Activated gamma-delta T cell (primary cell): ENCODE data around the gene PXYLP1.

Experiments used
- DNase-seq: peaks from one replicate; lab custom pipeline; 2025; lab: John Stamatoyannopoulos, UW

Gene PXYLP1

DNA sequence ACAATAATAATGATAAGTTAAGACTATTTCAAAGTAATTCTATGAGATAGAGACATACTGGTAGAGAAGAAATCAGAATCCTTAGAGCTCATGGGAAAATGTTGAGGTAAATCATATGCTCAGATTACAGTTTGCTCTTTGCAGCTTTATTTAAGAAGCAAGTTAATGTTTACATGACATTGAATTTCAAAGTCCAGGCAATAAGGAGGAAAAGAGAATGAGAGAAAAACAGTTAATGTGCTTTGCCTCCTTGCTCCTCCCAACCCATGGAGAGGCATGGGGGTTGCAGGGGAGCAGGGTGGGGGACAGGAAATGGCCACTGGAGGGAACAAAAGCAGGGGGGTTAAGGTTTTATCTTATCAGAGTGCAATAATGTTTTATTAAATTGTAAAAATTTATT lies 94.5 kb downstream of the PXYLP1 start:
- DNase-seq: no peak

DNA sequence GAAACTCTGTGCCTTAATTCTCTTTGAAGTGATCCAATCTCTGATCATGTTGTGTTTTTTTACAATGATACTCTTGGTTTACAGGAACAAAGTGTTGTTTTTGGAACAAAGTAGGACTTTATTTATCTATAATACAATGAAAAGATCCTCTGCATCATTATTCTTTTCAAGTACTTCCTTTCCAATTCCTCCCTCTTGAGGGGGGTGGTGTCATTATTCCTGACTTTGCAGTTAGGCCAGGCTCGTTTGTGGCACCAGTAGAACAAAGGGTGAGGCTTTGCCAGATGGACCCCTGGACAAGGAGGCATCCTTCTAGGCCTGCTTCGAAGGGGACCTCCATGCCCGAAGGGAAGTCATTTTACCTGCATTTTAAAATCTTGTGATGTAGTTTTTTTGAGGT lies 95.0 kb downstream of the PXYLP1 start:
- no peak for DNase-seq

DNA sequence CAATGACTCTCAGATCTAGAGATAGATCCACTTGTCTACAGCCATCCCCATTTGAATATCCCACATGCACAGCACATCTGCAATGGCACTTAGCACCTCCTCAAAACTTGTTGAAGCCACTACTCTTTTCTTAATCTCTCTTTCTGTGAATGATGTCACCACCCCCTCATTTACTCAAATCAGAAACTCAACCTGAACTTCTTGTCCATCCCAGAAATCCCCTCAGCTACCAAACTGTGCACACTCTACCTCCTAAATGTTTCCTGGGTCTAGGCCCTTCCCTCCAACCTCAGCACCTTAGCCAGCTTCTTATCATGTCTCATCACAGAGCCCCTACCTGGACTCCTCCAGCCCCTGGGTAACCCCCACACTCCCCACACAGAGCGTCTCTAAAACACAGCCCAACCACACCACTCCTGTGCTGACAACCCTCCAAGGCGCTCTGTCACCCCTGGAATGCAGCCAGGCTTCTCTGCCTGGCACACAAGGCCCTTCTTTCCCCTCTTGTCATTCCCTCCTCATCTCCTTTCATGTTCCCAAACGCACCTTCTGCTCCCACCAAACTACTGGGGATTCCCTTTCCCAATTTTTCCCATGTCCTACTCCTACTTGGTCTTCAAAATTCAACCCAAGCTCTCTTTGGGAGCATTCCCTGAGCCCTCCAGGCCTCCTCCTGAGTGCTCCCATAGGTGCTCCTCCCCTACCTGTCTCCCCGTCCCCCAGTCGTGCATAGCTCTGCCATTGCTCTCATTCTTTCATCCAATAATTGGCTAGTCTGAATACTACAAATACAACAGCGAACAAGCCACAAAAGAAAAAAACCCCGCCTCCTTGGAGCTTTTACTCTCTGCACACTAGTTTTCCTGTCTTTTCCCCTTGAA lies 96.9 kb downstream of the PXYLP1 start:
- DNase-seq: no peak

DNA sequence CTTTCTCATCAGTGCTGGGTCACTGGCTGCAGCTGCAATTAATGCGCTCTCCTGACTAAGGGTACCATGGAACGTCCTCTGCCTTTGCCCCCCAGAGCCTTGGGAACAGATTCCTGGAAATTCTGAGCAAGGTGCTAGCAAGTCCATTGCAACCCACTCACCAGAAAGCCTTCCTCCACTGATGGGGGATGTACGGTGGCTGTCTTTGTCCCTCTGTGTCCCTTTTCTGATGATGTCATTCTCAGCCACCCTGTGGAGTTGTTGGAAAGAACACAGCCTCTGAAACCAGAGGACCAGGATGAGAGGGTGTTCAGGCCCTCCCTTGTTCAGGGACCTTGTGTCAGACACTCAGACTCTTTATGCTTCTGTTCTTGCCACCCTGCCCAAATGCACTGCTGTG lies 98.6 kb downstream of the PXYLP1 start:
- DNase-seq: no peak

DNA sequence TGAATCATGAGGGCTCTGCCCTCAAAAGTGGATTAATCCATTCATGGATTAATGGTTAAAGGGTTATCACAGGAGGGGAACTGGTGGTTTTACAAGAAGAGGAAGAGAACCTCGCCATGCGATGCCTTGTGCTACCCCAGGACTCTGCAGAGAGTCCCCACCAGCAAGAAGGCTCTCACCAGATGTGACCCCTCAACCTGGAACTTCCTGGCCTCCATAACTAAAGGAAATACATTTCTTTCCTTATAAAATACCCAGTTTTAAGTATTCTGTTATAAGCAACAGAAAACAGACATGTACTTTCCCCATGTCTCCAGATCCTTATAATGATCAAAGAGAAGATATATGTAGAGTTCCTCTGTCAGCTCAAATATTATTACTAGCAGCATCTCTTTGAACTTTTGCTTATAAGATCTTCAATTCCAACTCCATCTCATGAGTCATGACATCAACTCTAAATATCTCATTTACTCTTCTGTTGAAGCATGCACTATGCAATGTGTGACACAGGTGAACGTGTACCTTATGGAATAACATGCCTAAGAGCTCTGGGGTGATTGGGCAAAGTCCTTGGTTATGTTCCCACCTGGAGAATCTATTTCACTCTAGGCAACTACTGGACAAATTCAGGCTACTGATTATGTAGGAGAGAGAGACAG lies 99.2 kb downstream of the PXYLP1 start:
- DNase-seq: no peak

DNA sequence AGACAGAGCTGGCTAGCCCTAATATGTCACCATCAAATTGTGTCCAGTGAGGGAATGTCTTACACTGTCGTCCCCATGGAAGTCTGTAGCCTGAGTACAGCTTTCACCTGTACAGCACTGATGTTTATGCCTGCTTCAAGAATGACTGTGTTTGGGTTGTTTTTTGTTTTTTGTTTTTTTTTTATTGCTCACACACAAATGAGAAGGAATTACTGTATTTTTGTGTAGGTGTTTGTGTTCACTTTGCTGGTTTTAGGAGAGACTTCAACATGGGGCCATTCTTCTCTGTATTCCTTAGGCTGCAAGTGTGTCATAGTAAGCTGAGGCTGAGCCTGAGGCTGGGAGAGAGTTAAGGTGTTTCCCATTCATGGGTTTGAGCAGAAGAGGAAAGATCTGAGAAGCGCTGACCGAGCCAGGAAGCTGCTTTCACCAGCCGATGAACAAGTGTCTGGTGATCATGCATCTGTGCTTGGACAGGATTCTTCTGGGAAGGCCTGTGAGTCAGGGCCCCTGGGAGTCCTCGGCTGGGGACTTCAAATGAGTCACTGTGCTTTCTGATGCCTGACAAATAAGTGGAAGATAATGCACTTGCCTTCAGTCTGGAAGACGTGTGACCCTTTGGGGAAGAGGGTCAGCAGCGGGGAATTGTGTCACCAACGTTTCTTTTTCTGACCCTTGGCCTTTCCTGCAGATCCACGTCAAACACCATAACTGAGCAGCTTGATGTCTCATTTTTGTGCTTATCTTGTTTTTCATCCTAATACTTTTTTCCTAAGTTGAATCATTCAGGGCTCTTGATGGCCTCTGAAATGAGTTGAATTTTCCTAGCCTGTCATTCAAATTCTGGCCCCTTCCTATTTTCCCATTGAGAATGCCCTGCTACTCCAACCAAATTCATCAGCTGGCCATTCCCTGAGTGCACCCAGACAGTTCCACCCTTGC lies 100.0 kb downstream of the PXYLP1 start:
- DNase-seq: no peak

DNA sequence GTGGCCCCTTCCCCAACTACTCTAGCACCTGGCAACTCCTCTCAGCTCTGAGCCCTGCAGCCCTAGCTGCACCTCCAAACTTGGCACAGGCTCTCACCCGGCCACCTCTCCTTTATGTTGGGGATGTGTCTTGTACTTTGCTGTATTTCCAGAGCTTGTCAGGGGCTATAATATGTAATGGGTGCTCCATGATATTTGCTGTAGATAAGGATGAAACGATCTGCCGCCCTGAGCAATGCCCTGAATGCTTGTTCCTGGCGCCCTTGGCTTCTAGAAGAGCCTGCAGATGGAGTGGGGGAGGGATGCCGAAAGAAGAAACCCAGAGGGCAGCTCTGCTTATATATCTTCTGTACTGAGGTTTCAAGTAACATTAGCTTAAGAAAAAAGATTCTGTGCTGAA lies 100.8 kb downstream of the PXYLP1 start:
- DNase-seq: no peak

DNA sequence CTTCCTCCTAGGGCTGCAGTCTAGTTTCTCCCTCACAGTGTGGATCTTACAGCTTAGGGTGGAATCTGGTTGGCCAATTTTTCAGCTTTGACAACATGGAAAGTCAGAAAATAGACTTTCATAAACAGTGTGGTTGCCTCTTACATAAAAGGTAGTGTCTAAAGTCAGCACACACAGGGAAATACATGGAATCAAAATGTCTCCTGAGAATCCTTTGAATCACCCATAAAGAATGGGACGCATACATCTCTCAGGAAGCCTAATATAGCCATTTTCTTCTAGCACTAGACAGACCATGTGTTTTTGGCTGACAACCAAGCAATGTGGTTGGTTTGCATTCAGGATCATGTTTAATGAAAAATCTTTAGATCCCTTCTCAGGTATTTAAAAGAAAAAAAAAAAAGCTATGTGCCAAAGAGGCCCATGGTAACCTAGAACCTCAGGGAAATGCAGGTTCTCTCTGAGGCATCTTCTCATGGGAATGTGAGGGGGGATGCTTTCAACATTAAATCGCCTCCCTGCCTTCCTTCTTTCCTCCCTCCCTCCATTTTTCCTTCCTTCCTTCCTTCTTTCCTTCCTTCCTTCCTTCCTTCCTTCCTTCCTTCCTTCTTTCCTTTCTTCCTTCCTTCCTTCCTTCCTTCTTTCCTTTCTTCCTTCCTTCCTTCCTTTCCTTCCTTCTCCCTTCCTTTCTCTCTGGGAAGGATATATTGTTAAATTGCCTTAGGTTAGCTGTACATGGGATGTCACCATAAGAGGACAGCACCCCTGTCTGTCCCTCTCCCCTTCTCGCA lies 102.4 kb downstream of the PXYLP1 start:
- DNase-seq: no peak

DNA sequence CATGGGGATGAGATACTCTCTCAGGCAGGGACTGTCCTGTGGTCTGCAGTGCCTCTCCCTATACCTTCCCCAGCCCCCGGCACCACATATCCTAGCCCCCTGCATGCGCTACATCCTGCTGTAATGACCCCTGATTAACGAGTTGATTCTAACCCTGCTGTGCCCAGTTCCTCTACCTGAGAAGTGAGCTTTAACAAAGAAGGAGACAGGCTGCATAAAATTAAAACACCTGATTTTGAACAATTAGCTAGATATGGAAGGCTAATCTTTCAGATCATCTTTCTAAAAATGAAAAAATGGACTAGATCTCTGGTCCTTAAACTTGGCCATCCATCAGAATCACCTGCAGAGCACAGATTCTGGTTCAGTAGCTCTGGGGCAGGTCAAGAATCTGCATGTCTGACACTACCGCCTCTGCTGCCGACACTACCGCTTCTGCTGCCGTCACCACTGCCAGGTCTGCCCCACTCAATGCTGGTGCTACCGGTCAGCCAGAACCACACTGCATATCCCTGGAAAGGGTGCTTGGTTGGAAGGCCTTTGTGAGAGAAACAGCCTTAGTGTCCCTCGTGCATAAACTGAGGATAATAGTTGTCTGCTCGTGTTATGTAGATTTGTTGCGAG lies 103.1 kb downstream of the PXYLP1 start:
- no peak for DNase-seq

DNA sequence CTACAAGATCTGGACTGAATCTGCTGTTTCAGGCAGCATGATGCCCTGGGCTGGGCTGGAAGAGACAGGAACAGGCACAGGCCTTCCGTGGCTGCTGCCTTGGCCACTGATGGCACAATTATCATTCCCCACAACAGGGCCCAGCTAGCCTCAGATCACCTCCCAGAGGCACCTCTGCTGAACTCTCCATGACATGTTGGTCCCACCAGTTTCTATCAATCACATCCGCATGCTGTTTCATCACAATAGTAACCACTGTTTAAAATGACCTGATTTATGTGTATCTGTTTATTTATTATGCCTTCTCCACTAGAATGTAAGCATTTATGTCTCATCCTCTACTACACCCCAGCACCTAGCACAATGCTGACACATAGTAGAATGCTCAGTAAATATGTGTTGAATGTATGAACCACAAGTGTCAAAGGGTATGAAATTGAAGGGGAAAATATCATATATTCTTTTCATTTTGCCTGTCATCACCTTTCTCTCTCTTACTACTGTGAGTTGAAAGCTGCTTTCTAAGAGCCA lies 104.0 kb downstream of the PXYLP1 start:
- DNase-seq: no peak

DNA sequence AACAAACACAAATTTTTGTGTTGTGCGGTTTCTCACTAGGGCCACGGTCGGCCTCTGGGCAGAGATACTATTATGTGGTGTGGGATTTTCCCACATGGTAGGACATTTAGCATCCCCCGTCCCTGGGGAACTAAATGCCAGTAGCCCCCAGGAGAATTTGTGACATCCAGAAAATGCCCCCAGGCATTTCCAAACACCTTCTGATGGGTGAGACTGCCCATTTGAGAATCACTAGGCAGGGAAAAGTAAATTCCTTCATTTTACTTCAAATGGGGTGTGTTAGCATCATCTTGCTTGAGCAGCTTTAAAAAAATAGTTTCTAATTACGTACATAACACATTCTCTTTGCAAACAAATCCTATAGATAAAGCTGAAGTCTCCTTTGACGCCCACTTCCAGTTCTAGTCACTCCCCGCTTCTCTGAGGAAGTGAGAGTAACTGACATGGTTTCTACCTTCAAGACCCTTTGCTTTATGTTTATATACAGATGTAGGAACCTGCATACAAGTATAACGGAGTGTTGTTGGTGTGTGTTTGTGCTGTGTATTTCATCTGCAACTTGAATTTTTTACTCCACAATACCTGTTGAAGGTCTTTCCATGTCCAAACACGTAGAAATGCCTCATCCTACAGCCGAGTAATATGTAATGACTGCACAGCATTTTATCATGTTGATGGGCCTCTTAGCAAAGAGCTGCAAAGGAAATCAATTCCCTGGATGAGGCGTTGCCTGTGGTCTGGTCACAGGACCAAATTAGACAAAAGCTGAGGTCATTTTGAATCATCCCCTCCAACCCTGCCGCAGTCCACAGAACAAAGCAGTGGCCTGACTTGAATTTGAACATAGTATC lies 105.3 kb downstream of the PXYLP1 start:
- DNase-seq: no peak

DNA sequence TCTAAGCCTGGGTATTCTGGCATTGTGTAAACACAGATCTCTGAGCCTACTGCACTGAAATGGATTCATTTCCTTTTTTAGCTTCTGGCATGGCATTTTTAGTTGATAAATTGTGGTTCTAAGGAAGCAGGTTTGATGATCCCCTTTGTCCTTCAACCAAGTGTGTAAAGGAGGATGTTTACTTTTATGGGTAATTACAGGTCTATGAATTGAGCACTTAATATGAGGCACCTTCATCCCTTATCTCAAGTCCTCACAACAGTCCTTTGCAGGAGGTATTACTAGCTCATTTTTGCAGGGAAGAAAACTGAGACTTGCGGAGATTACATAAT lies 105.9 kb downstream of the PXYLP1 start:
- DNase-seq: no peak

DNA sequence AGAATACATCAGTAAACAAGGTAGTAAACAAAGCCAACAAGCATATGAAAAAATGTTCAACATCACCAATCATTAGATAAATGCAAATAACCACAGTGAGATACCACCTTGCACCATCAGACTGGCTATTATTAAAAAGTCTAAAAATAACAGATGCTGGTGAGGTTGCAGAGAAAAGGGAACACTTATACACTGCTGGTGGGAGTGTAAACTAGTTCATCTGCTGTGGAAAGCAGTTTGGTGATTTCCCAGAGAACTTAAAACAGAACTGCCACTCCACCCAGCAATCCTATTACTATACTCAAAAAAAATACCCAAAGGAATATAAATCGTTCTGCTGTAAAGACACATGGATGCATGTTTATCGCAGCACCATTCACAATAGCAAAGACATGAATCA lies 106.4 kb downstream of the PXYLP1 start:
- DNase-seq: no peak

DNA sequence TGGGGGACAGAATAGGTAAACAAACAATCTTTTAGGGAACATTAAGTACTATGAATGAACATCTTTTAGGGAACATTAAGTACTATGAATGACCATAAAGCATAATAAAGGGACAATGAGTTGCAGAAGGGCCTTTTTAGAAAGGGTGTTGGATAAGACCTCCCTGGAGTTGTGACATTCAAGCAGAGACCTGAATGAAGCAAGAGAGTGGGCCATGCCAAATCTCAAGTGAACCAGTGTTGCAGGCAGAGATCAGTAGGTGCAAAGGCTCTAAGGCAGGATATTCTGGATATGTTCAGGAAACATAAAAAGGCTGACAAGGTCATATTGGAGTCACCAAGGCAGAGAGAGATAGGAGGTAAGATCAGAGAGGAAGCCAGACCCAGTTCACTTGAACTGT lies 107.3 kb downstream of the PXYLP1 start:
- DNase-seq: no peak

DNA sequence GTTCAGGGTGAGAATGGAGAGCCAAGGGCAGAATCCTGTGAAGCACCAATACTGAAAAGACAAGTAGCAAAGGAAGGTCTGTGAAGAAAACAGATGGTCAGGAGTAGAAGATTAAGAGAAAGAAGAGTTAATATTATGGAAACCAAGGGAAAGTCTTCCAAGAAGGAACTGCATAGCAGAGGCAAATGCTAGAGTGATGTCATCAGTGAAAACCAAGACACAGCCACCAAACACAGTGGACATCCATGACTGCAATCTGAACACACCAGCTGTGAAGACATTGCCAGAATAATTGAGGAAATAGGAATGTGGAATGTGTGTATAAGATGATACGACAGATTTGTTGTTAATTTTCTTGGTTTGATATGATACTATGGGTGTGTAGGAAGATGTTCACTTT lies 109.9 kb downstream of the PXYLP1 start:
- DNase-seq: no peak

DNA sequence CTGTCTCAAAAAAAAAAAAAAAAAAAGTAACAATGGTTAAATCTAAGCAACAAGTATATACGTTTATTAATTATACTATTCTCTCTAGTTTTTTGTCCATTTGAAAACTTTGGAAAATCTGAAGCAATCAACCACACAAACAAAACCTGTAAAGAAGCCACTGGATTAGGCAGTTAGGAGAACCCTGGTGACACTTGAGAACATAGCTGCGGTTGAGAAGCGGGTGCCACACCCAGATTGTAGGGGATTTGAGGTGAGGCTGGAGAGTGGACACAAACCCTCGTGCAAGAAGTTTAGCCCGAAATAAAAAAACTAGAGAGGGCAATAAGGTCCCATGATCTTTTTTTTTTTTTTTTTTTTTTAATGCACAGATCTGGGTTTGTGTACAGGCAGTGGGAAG lies 110.8 kb downstream of the PXYLP1 start:
- no peak for DNase-seq

DNA sequence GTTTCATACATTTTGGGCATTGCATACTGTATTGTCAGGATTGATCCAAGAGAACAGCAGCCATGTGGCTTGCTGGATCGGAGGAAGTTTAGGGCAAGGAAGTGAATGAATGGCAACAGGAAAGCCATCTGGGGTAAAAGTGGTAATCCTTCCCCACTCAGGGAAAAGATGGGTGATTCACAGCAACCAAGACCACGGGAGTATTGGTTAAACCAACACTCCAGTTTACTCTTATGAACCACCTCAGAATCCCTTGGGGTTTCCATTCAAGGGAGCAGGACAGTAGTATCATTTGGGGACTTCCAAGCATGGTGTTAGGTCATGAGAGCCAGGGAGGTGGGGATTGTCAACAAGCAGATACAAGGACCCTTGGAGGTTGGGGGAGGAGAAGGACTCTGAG lies 111.5 kb downstream of the PXYLP1 start:
- DNase-seq: no peak

DNA sequence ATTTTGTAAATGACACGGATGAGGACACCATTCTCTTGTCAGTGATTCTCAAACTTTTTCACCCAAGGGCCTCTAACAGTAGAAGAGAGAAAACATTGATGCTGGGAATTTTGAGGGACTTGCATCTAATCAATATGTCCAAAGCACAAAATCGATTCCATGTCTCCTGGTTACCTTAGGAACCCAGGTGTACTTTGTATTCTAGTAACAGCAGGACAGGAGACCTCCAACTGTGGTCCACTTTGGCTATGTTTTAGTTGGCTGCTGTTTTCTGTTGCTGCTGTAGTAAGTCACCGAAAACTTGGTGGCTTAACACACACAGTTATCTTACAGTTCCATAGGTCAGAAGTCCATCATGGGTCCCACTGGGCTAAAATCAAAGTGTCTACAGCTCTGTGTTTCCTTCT lies 112.2 kb downstream of the PXYLP1 start:
- DNase-seq: no peak
